Bronchial epithelial cell (primary cell): Measurements from ENCODE around the gene ALDH16A1. TPM values are rescaled to one million over a fixed set of nuclear protein-coding genes. Genes with fewer than 3 reads are reported as not detected.
A peak's percentile ranks its signal among the peaks of the same experiment; 100 is the strongest.

Source experiments
- DNase-seq: peaks from one replicate; pipeline ENCODE4 v3.0.0-alpha.2; 2010; ENCODE audit warnings: low read depth
- FAIRE-seq: peaks from 2 replicates; lab custom pipeline; 2011; peaks lifted over from hg19 to GRCh38; lab: Jason Lieb, UNC
- H3K27me3 ChIP-seq: 2 replicates; pipeline ENCODE4 v1.5.1; 2011; ENCODE audit warnings: low read length; ENCODE audit not compliant: control insufficient read depth, insufficient read depth
- H3K36me3 ChIP-seq: 2 replicates; pipeline ENCODE4 v1.5.1; 2011; ENCODE audit warnings: low read length; ENCODE audit not compliant: control insufficient read depth, insufficient read depth
- H3K4me3 ChIP-seq: 2 replicates; pipeline ENCODE4 v1.5.1; 2011; ENCODE audit warnings: mild to moderate bottlenecking, low read depth, low read length, control low read depth
- CTCF ChIP-seq: IDR thresholded peaks from 2 replicates; pipeline ENCODE4 v1.5.1; 2011; ENCODE audit warnings: mild to moderate bottlenecking, moderate library complexity, low read length, control low read depth, inconsistent platforms; ENCODE audit not compliant: insufficient read depth, severe bottlenecking
- total RNA-seq: library from RNA; depleted of rRNA; stranded (reverse); fragments of >200 nt; gene quantifications from 2 replicates; pipeline ENCODE4 v1.2.1, GENCODE V29; 2014

ALDH16A1 gene
- total RNA-seq, 1 donor from 2014 or later, result 29.2 TPM

- no peak for TF ChIP-seq CTCF
- Histone ChIP-seq H3K36me3 (peaks cover 24% of the 10 kb centered on the region), H3K27me3 (no peaks in the 10 kb centered on the region), H3K4me3 (peak overlapping the region; percentile 78)
- no peak for FAIRE-seq
- no peak for DNase-seq
These were observed 44.7 kb downstream of the ALDH16A1 start for GRCh38 chr19:49497789-49498103.

- FAIRE-seq, result no peak
- peaks cover 24% of the 10 kb centered on the region for H3K36me3 ChIP-seq
- H3K27me3 ChIP-seq, result no peaks in the 10 kb centered on the region
- H3K4me3 ChIP-seq, result no peak overlapping the region
- DNase-seq, result no peak
- TF ChIP-seq CTCF, result no peak
These were observed 45.5 kb downstream of the ALDH16A1 start for GRCh38 chr19:49498475-49498874.

GRCh38 chr19:49499030-49499670 lies 46.1 kb downstream of the ALDH16A1 start:
- H3K4me3 ChIP-seq, result no peak overlapping the region
- H3K36me3 ChIP-seq, result peaks cover 24% of the 10 kb centered on the region
- DNase-seq (no peak), FAIRE-seq (no peak)
- no peaks in the 10 kb centered on the region for H3K27me3 ChIP-seq
- no peak for TF ChIP-seq CTCF

- no peaks in the 10 kb centered on the region for H3K27me3 ChIP-seq
- no peak overlapping the region for H3K4me3 ChIP-seq
- TF ChIP-seq CTCF, result peak; percentile 66
- no peak for FAIRE-seq
- H3K36me3 ChIP-seq, result peaks cover 16% of the 10 kb centered on the region
- peak; percentile 59 for DNase-seq
These were observed 50.0 kb downstream of the ALDH16A1 start for GRCh38 chr19:49502866-49503581.

- DNase-seq (no peak), FAIRE-seq (no peak)
- Histone ChIP-seq H3K4me3 (no peak overlapping the region), H3K36me3 (peaks cover 11% of the 10 kb centered on the region), H3K27me3 (no peaks in the 10 kb centered on the region)
- TF ChIP-seq CTCF, result no peak
These were observed 50.5 kb downstream of the ALDH16A1 start for GRCh38 chr19:49503582-49503962.
